ENCODE results near the gene ADAP1. TPM values are rescaled to one million over a fixed set of nuclear protein-coding genes. Genes with fewer than 3 reads are reported as not detected.

ADAP1 gene
- total and polyA plus RNA-seq, 12 donors, result 0.29 to 60.2 (median 9.3) TPM

- H3K36me3 ChIP-seq (replicated peaks in 1 of 2), result no peaks in the 10 kb centered on the region
- no peaks in the 10 kb centered on the region for H3K9me3 ChIP-seq (replicated peaks in 1 of 3)
- intact Hi-C loops (cut with DNase I), result no loop called here
- peaks cover 0 to 8% of the 10 kb centered on the region in 2 donors for H3K4me1 ChIP-seq (replicated peaks in 1 of 2)
- no peak for DNase-seq
- no peak overlapping the region for H3K27ac ChIP-seq
- WGBS, 4 donors, result 86 to 90% (median 87%) methylated on average over 21 to 28 of the region's 28 CpGs
- TF ChIP-seq POLR2A (IDR thresholded peaks at IDR 0.05) (no peak), CTCF (IDR thresholded peaks at IDR 0.05) (no peak)
- peaks cover 14% of the 10 kb centered on the region for H3K27me3 ChIP-seq
- H3K4me3 ChIP-seq, result no peak overlapping the region
Observed at GRCh38 chr7:949021-949934, 5.2 kb downstream of the ADAP1 start.

DNA sequence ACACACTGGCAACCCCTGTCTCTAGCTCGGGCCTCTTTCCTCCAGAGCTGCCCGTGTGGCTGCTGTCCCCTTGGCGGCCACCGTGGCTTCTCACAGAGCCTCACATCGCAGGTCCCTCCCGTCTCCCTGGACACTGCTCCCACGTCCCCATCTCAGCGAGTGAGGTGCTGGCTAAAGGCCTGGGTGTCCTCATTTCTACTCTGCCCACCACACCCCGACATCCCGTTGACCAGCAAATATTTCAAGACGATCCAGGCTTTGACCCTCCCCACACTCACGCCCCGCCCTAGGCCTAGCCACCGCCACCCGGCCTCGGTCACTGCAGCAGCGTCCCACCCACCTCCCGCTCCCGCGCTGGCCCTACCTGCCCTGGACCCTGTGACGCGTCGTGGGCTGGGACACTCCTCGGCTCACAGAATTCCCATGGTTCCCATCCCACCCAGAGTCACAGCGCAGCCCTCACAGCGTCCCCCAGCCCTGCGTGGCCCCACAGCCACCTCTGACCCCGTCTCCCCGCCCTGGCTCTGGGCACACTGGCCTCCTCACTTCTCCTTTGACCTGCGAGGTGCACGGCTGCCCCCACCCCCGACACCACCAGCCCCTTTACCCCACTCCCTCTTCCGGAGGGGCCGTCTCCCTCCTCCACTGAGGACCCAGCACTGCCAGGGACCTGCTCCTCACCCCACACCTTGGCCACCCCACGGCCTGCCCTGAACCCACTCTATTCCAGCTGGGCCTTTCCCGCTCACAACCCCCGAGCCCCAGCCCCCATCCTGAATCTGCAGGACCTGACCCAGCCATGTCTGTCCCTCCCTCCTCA lies 6.9 kb downstream of the ADAP1 start:
- WGBS, 4 donors, result 88 to 91% (median 89%) methylated on average over 35 to 37 of the region's 37 CpGs
- DNase-seq, result no peak
- intact Hi-C loops (cut with DNase I), result no loop called here

GRCh38 chr7:946256-946996 lies 8.1 kb downstream of the ADAP1 start:
- H3K27me3 ChIP-seq, result no peaks in the 10 kb centered on the region
- DNase-seq, result no peak
- H3K36me3 ChIP-seq (replicated peaks in 1 of 2), result no peaks in the 10 kb centered on the region
- H3K4me1 ChIP-seq (replicated peaks in 1 of 2), result no peaks in the 10 kb centered on the region
- H3K9me3 ChIP-seq (replicated peaks in 1 of 3), result no peaks in the 10 kb centered on the region
- TF ChIP-seq CTCF (IDR thresholded peaks at IDR 0.05) (no peak), POLR2A (IDR thresholded peaks at IDR 0.05) (no peak)
- 80 to 84% (median 81%) methylated on average over 22 to 29 of the region's 29 CpGs for WGBS, 4 donors
- intact Hi-C loops (cut with DNase I), result no loop called here
- H3K27ac ChIP-seq, result no peak overlapping the region
- no peak overlapping the region for H3K4me3 ChIP-seq

More for the DNA sequence above, 6.9 kb downstream of the ADAP1 start:
- Histone ChIP-seq H3K36me3 (replicated peaks in 1 of 2) (no peaks in the 10 kb centered on the region), H3K27ac (no peak overlapping the region), H3K9me3 (replicated peaks in 1 of 3) (no peaks in the 10 kb centered on the region), H3K4me3 (no peak overlapping the region), H3K27me3 (peaks cover 3% of the 10 kb centered on the region), H3K4me1 (replicated peaks in 1 of 2) (no peaks in the 10 kb centered on the region)
- TF ChIP-seq POLR2A (IDR thresholded peaks at IDR 0.05) (no peak), CTCF (IDR thresholded peaks at IDR 0.05) (no peak)

Measured in adrenal gland (tissue), 12 donors.